CD8-positive, alpha-beta memory T cell (primary cell): ENCODE data around the gene DLG4. TPM values are rescaled to one million over a fixed set of nuclear protein-coding genes. Genes with fewer than 3 reads are reported as not detected.

Experiments used
- CTCF ChIA-PET: fragments of 350-600 bp; sonication (Branson Sonifier 250); formaldehyde crosslinking; loops from one replicate; lab custom pipeline; 2021; ENCODE audit warnings: antibody characterized with exemption; lab: Charles Lee
- POLR2A ChIA-PET: fragments of 350-600 bp; sonication (Branson Sonifier 250); formaldehyde crosslinking; loops from one replicate; lab custom pipeline; 2021; ENCODE audit warnings: antibody characterized with exemption; lab: Charles Lee
- DNase-seq, 5 donors: peaks; one replicate each; pipeline versions ENCODE4 v3.0.0 to v3.0.0-alpha.2; 2020 to 2022; ENCODE audit warnings: mixed read lengths in 1 of 5
- H3K27ac ChIP-seq: one replicate; pipeline ENCODE4 v1.7.0; 2013; ENCODE audit warnings: low read depth, mild to moderate bottlenecking, low read length, moderate library complexity
- H3K27me3 ChIP-seq: 2 replicates; pipeline ENCODE4 v1.7.0; 2013; ENCODE audit warnings: low read length, mild to moderate bottlenecking; ENCODE audit not compliant: insufficient read depth, poor library complexity, severe bottlenecking
- H3K36me3 ChIP-seq: 2 replicates; pipeline ENCODE4 v1.7.0; 2013; ENCODE audit warnings: mild to moderate bottlenecking, low read length, moderate library complexity; ENCODE audit not compliant: insufficient read depth
- H3K4me1 ChIP-seq: 2 replicates; pipeline ENCODE4 v1.7.0; 2013; ENCODE audit warnings: mild to moderate bottlenecking, low read length, moderate library complexity; ENCODE audit not compliant: insufficient read depth
- H3K4me3 ChIP-seq: 2 replicates; pipeline ENCODE4 v1.7.0; 2013; ENCODE audit warnings: mild to moderate bottlenecking, low read length
- H3K9me3 ChIP-seq: 2 replicates; pipeline ENCODE4 v1.7.0; 2013; ENCODE audit warnings: mild to moderate bottlenecking, low read length
- H3K27ac Mint-ChIP-seq, 8 donors: one replicate each; pipeline ENCODE4 v1.8.0; 2020 to 2021; ENCODE audit warnings: mixed read lengths in 8 of 8, mild to moderate bottlenecking in 6 of 8, inconsistent platforms in 3 of 8, moderate library complexity in 3 of 8
- H3K27me3 Mint-ChIP-seq, 2 donors: one replicate each; pipeline ENCODE4 v1.8.0; 2020 to 2021; ENCODE audit warnings: mixed read lengths in 2 of 2, mild to moderate bottlenecking in 1 of 2, moderate library complexity in 1 of 2
- H3K36me3 Mint-ChIP-seq, 3 donors: one replicate each; pipeline ENCODE4 v1.8.0; 2020 to 2021; ENCODE audit warnings: mixed read lengths in 3 of 3, inconsistent platforms in 1 of 3, mild to moderate bottlenecking in 1 of 3
- H3K4me1 Mint-ChIP-seq, 3 donors: one replicate each; pipeline ENCODE4 v1.8.0; 2020 to 2021; ENCODE audit warnings: mixed read lengths in 3 of 3, inconsistent platforms in 1 of 3, mild to moderate bottlenecking in 1 of 3
- H3K4me3 Mint-ChIP-seq, 7 donors: one replicate each; pipeline ENCODE4 v1.8.0; 2020 to 2021; ENCODE audit warnings: mixed read lengths in 7 of 7, mild to moderate bottlenecking in 6 of 7, moderate library complexity in 4 of 7, inconsistent platforms in 2 of 7
- H3K9me3 Mint-ChIP-seq, 5 donors: one replicate each; pipeline ENCODE4 v1.8.0; 2020 to 2022; ENCODE audit warnings: mixed read lengths in 5 of 5, mild to moderate bottlenecking in 3 of 5, moderate library complexity in 2 of 5, inconsistent platforms in 1 of 5
- polyA plus RNA-seq: library from polyadenylated mRNA; unstranded; fragments of 300-500 nt; fragmentation: Illumina TruSeq; gene quantifications from one replicate; pipeline ENCODE4 v1.2.3, GENCODE V29; 2021
- total RNA-seq, 2 experiments: library from RNA; stranded (reverse); gene quantifications; one replicate each; pipeline ENCODE4 v1.2.3, GENCODE V29; 2021

Gene DLG4
- total and polyA plus RNA-seq, 3 experiments from 2014 or later, result 0.45 to 4.4 (median 3.5) TPM

GRCh38 chr17:7147772-7148171 is 71.9 kb downstream of the DLG4 start:
- Mint-ChIP-seq H3K27me3 (peaks cover 5 to 9% of the 10 kb centered on the region in 2 donors), H3K4me3 (no peak overlapping the region), H3K9me3 (no peaks in the 10 kb centered on the region), H3K27ac (no peak overlapping the region), H3K4me1 (no peaks in the 10 kb centered on the region), H3K36me3 (no peaks in the 10 kb centered on the region)
- no peak overlapping the region for H3K4me3 ChIP-seq
- no peaks in the 10 kb centered on the region for H3K4me1 ChIP-seq
- no peak for DNase-seq
- ChIA-PET POLR2A (no interaction called here), CTCF (interaction anchor here (0.7 to 1.6 kb wide), 3 partner anchors 10 to 102 kb away, joined by 3 to 4 read pairs (median 4); no protein-coding TSS in a partner anchor)
- no peak overlapping the region for H3K27ac ChIP-seq
- no peaks in the 10 kb centered on the region for H3K9me3 ChIP-seq
- H3K36me3 ChIP-seq, result no peaks in the 10 kb centered on the region
- no peaks in the 10 kb centered on the region for H3K27me3 ChIP-seq

DNA sequence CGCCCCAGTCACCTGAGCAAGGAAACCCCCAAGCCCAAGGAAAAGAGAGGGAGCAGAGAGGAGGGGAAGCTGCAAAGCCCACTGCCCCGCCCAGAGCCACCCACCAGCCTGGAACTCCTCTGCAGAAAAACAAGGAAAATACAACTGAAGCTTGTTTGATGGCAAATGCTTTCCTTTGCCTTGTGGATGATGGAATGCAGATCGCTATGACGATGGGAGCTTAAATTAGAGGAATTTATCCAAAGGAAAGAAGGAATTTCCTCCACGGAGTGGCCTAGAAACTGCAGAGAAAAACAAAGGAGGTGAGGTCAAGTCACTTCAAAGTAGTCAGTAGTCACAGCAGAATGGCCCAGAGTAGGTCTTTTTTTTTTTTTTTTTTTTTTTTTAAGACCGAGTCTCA is 73.5 kb downstream of the DLG4 start:
- ChIA-PET POLR2A (interaction anchor here (0.7 kb wide), 1 partner anchor 275 kb away, joined by 4 read pairs; no protein-coding TSS in a partner anchor), CTCF (interaction anchor here (0.9 to 1.6 kb wide), 4 partner anchors 9 to 91 kb away, joined by 3 to 4 read pairs (median 3); no protein-coding TSS in a partner anchor)
- no peaks in the 10 kb centered on the region for H3K4me1 ChIP-seq
- no peaks in the 10 kb centered on the region for H3K4me1 Mint-ChIP-seq
- H3K4me3 Mint-ChIP-seq, result no peak overlapping the region
- no peak overlapping the region for H3K4me3 ChIP-seq
- H3K27me3 Mint-ChIP-seq, result peaks cover 2 to 17% of the 10 kb centered on the region in 2 donors
- no peaks in the 10 kb centered on the region for H3K36me3 ChIP-seq
- no peak overlapping the region for H3K27ac ChIP-seq
- no peaks in the 10 kb centered on the region for H3K9me3 Mint-ChIP-seq
- H3K36me3 Mint-ChIP-seq, result no peaks in the 10 kb centered on the region
- DNase-seq, result no peak
- H3K27me3 ChIP-seq, result no peaks in the 10 kb centered on the region
- H3K9me3 ChIP-seq, result no peaks in the 10 kb centered on the region
- no peak overlapping the region for H3K27ac Mint-ChIP-seq

GRCh38 chr17:7144213-7144612 is 75.4 kb downstream of the DLG4 start:
- no peak for DNase-seq
- CTCF ChIA-PET, result interaction anchor here (1.4 to 1.6 kb wide), 3 partner anchors 11 to 98 kb away, joined by 3 to 5 read pairs (median 3); no protein-coding TSS in a partner anchor
- H3K4me3 ChIP-seq, result no peak overlapping the region
- H3K4me3 Mint-ChIP-seq, result no peak overlapping the region
- H3K4me1 Mint-ChIP-seq, result no peaks in the 10 kb centered on the region
- H3K9me3 Mint-ChIP-seq, result no peaks in the 10 kb centered on the region
- H3K27me3 ChIP-seq, result no peaks in the 10 kb centered on the region
- no peaks in the 10 kb centered on the region for H3K36me3 ChIP-seq
- no peaks in the 10 kb centered on the region for H3K9me3 ChIP-seq
- POLR2A ChIA-PET, result no interaction called here
- H3K4me1 ChIP-seq, result no peaks in the 10 kb centered on the region
- no peaks in the 10 kb centered on the region for H3K36me3 Mint-ChIP-seq
- no peak overlapping the region for H3K27ac Mint-ChIP-seq
- H3K27me3 Mint-ChIP-seq, result peaks cover 13 to 25% of the 10 kb centered on the region in 2 donors
- no peak overlapping the region for H3K27ac ChIP-seq

DNA sequence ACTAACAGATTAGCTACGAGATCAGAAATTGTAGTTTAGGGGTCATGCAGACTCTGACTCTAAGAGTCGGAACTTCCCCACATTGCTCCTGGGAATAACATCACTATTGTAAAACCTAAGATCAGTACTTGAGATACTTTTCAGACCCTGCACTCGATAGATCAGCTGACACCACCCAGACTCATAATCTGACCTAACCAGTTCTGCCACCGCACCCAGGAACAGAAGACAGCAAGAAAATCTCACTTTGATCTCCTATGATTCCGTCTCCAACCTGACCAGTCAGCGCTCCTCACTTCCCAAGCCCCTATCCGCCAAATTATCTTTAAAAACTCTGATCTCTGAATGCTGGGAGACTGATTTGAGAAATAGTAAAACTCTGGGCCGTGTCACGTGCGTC is 77.8 kb downstream of the DLG4 start:
- H3K36me3 ChIP-seq, result no peaks in the 10 kb centered on the region
- Mint-ChIP-seq H3K36me3 (no peaks in the 10 kb centered on the region), H3K27me3 (peaks cover 13 to 25% of the 10 kb centered on the region in 2 donors), H3K4me3 (no peak overlapping the region), H3K9me3 (no peaks in the 10 kb centered on the region), H3K27ac (no peak overlapping the region), H3K4me1 (no peaks in the 10 kb centered on the region)
- H3K27ac ChIP-seq, result no peak overlapping the region
- no peak for DNase-seq
- ChIA-PET CTCF (interaction anchor here (1.1 to 1.2 kb wide), 2 partner anchors 8 to 96 kb away, joined by 3 to 5 read pairs; no protein-coding TSS in a partner anchor), POLR2A (no interaction called here)
- no peaks in the 10 kb centered on the region for H3K9me3 ChIP-seq
- H3K4me1 ChIP-seq, result no peaks in the 10 kb centered on the region
- H3K27me3 ChIP-seq, result no peaks in the 10 kb centered on the region
- no peak overlapping the region for H3K4me3 ChIP-seq

- ChIA-PET CTCF (interaction anchor here (2.2 to 9.3 kb wide), 2 partner anchors 88 to 97 kb away, joined by 11 to 169 read pairs; partner anchors contain the start of gene SLC16A11), POLR2A (no interaction called here)
- Histone ChIP-seq H3K27ac (no peak overlapping the region), H3K4me3 (no peak overlapping the region), H3K9me3 (no peaks in the 10 kb centered on the region), H3K4me1 (no peaks in the 10 kb centered on the region), H3K36me3 (no peaks in the 10 kb centered on the region), H3K27me3 (no peaks in the 10 kb centered on the region)
- Mint-ChIP-seq H3K27ac (no peak overlapping the region), H3K4me1 (peaks cover 0 to 4% (median 3%) of the 10 kb centered on the region in 3 donors), H3K36me3 (no peaks in the 10 kb centered on the region), H3K9me3 (no peaks in the 10 kb centered on the region), H3K4me3 (no peak overlapping the region), H3K27me3 (peaks cover 20 to 29% of the 10 kb centered on the region in 2 donors)
- no peak for DNase-seq
Observed at GRCh38 chr17:7139400-7139799, 80.2 kb downstream of the DLG4 start.

DNA sequence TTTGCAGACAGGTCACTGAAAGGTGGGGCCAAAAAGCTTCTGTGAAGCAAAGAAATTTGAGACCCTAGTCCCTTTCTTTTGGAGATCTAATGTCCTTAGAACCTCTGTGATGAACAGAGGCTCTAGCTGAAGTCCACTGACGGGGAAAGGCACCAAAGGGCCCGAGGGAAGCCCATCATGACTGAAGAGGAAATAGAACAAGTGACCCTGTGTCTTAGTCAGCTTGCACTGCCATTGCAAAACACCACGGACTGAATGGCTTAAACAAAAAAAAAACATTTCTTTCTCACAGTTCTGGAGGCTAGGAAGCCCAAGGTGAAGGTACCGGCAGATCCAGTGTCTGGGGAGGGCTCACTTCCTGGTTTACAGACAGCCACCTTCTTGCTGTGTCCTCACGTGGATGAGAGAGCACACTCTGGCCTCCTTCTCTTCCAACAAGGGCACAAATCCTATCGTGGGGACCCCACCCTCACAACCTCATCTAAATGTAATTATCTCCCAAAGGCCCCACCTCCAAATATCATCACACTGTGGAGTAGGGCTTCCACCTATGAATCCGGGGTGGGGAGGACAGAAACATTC is 80.7 kb downstream of the DLG4 start:
- Histone ChIP-seq H3K27me3 (no peaks in the 10 kb centered on the region), H3K27ac (no peak overlapping the region), H3K4me1 (peaks cover under 1% of the 10 kb centered on the region), H3K4me3 (no peak overlapping the region), H3K9me3 (no peaks in the 10 kb centered on the region), H3K36me3 (no peaks in the 10 kb centered on the region)
- H3K4me1 Mint-ChIP-seq, result peaks cover 0 to 5% (median 3%) of the 10 kb centered on the region in 3 donors
- CTCF ChIA-PET, result interaction anchor here (7.8 to 9.3 kb wide), 2 partner anchors 87 to 97 kb away, joined by 101 to 169 read pairs; partner anchors contain the start of gene SLC16A11
- peaks cover 20 to 29% of the 10 kb centered on the region in 2 donors for H3K27me3 Mint-ChIP-seq
- DNase-seq, result no peak
- POLR2A ChIA-PET, result no interaction called here
- no peaks in the 10 kb centered on the region for H3K36me3 Mint-ChIP-seq
- H3K27ac Mint-ChIP-seq, result no peak overlapping the region
- H3K9me3 Mint-ChIP-seq, result no peaks in the 10 kb centered on the region
- H3K4me3 Mint-ChIP-seq, result no peak overlapping the region

DNA sequence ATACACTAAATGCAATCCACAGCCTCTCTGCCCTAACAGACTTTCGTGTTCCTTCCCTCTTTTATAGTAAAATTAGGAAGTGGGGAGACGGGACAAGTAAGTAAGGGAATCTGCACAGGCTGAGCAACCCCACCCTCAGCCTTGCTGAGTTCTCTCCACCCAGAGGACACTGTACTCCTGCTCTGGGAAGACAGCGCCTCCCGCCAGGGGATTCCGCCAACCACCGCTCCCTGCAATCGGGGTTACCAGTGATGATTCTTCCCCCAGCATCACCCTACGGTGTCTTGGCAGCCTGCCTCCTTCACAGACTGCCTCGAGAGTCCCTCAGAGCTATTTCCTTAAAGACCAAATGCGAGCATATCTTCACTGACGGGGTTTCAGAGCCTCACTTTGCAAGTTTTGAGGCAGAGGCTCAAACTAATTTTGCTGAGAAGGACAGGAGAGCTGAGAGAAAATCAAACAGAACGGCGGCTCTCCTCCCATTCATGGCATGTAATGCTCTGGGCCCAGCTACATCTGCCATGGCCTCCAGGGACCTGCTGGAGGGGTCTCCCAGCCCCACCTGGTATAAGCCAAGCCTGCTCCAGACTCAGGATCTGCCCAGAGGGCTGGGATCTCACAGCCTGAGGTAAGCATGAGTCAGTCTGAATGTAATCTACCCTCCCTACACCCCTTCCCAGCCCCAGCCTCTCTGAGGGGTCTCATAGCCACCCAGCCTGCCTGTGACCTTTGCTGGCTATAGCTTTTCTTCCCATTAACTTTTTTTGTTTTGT is 82.3 kb downstream of the DLG4 start:
- Histone ChIP-seq H3K9me3 (no peaks in the 10 kb centered on the region), H3K4me3 (no peak overlapping the region), H3K27ac (no peak overlapping the region), H3K27me3 (no peaks in the 10 kb centered on the region), H3K4me1 (peaks cover 12% of the 10 kb centered on the region), H3K36me3 (no peaks in the 10 kb centered on the region)
- CTCF ChIA-PET, result interaction anchor here (0.9 to 9.3 kb wide), 16 partner anchors 9 to 226 kb away, joined by 3 to 169 read pairs (median 4); partner anchors contain the start of gene SLC16A11
- Mint-ChIP-seq H3K36me3 (no peaks in the 10 kb centered on the region), H3K4me1 (peaks cover 7 to 19% (median 14%) of the 10 kb centered on the region in 3 donors), H3K9me3 (no peaks in the 10 kb centered on the region), H3K27ac (no peak overlapping the region), H3K4me3 (no peak overlapping the region), H3K27me3 (peaks cover 20 to 28% of the 10 kb centered on the region in 2 donors)
- POLR2A ChIA-PET, result interaction anchor here (0.6 to 1.5 kb wide), 3 partner anchors 91 to 1994 kb away, joined by 3 to 7 read pairs (median 3); partner anchors contain the start of gene SLC16A13
- DNase-seq, result no peak
